Smooth muscle cell of the umbilical artery (primary cell): Measurements from ENCODE around the gene MYOM3. TPM values are rescaled to one million over a fixed set of nuclear protein-coding genes. Genes with fewer than 3 reads are reported as not detected.

Experiments
- total RNA-seq: library from RNA; depleted of rRNA; stranded (reverse); fragments of >200 nt; gene quantifications from 2 replicates; pipeline ENCODE4 v1.2.3, GENCODE V29; 2014

The MYOM3 gene
- 0.18 and 0.30 TPM in 2 replicates for total RNA-seq

DNA sequence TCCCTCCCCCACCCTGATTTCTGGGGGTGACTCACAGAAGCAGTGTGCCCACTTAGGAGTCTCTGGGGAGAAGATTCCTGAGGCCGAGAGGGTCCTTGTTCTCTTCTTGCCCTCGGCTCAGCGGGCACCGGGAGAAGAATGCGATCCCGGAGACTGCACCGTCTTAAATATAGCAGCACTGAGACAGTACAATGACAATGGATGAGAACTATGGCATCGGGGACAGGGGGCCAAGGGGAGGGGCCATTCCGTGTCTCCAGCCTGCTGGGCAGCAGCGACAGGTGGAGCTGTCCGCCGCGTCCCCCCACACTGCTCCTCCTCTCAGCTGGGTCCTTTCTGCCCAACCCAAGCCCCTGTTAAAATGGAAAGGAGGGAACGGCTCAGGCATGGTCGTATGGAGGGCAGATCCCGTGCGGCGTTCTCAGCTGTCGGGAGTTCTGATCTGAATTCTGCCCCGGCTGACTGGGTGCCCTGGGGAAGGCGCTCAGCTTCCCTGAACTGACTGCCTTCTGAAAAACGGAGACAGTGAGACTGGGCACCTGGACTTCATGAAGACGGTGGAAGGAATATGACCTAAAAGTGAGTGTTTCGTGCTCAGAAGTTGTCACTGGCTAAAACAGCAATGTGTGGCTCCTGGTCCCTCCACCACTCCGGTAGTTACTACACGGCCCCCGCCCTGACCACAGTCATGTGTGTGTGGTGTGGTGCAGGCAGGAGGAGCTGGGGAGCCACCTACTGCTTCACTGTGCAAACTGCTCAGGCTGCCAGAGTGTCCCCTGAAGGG lies at the start of gene MYOM3:
TSS of gene MYOM3 (minus strand) at position 140 of the 784 bp plus-strand sequence. CDS start 3,499 bp downstream, outside the sequence.

DNA sequence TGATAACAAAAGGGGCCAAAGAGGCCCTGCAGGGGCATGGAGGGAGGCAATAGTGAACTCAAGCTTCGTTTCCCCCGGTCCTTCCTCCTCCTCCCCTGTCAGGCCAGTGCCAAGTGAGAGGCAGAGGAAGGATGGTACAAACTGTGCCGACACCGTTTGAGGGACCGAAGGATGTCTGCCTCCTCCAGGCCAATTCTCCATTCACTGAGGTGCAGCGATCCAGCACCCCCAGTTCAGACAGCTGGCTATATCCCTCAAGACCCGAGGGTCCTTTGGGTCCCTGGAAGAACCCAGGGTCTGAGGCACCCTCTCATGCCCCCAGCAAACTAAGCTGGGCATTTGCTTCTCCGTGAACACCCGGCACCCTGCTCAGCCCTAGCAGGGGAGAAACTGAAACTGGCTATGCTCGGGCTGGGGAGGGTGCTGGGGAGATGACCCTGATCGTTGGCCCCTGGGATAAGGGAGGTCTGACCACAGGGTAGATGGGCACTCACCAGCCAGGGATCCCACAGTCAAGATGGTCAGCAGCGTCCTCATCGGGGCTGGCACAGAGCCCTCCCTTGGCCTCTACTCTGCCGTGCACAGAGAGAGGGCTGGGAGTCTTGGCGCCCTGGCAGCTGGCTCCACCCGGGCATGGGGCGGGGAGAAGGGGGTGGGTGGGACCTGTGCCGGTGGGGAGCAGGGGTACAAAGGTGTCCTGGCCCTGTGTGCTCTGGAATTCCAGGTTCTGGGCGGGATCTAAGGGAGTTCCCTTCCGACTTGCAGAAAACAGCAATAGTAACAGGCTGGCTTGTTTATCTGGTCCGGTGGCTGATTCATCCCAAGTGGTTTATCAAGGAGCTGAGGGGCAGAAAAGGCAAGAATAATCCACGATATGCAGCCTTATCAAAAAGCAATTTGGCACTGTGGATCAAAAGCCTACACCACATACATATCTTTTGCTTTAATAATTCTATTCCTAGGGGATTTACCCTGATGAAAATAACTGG lies 30.9 kb upstream of the MYOM3 start, which contains the start of gene IL22RA1:
TSS of gene IL22RA1 (minus strand) at position 595 of the 989 bp plus-strand sequence. CDS start at position 537, 58 bp downstream.

Other genes with a start within 250 kb of the MYOM3 start
- gene FUCA1, start 243.8 kb downstream of the MYOM3 start, total RNA-seq, result 16.7 and 17.8 TPM in 2 replicates
- gene CNR2, start 198.8 kb downstream of the MYOM3 start, total RNA-seq, result not detected in 2 replicates
- 102 and 108 TPM in 2 replicates for gene PNRC2, start 152.3 kb downstream of the MYOM3 start, total RNA-seq
- 73.3 and 93.7 TPM in 2 replicates for gene SRSF10, start 131.8 kb downstream of the MYOM3 start, total RNA-seq
- not detected in 2 replicates for gene IL22RA1, start 31.0 kb upstream of the MYOM3 start, total RNA-seq
- gene IFNLR1, start 75.2 kb upstream of the MYOM3 start, total RNA-seq, result not detected in 2 replicates
- gene GRHL3, start 207.2 kb upstream of the MYOM3 start, total RNA-seq, result not detected in 2 replicates